Measurements from ENCODE around the gene SIGLEC12.
"Not testable (repeated sequence)": the region's sequence is repeated elsewhere in the genome, so short reads cannot be mapped to it uniquely, and the experiment has no call there.

The SIGLEC12 gene

DNA sequence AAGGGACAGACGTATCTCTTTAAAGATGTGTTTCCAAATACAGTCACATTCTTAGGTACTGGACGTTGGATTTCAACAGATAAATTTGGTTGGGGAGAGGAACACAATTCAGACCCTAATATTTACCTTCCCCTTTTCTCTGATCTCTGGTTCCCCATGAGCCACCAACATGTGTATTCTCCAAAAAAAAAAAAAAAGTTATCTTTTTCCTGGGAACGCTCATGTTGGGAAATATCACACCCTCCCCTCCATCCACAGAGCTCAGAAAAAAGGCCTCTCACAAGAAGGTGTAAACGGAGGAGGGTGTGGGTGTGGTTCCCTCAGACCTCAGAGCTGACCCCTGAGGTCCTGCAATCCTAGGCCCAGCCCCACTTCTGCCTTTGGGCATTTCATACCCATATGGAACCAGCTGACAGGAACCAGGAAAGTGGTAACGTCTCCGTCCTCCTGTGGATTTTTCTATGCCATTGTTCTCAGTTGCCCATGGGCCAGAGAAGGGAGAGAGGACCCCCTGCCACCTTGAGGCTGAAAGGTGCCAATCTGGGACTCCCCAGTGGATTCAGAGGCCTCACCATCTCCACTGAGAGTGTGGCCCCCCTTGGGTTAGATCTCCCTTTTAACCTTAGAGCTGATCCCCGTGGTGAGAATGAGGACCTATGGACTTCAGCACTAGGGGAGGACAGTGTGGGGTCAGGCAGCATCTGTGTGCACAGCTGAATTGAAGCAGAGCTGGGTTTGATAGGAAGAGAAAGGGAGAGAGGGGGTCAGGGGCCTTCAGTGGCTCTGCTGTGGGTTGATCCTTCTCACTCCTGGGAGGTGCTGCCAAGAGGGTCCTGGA, 8.4 kb upstream of the SIGLEC12 start:
- Mint-ChIP-seq H3K4me1 (ENCODE audit: low read depth) (peaks cover 7% of the 10 kb centered on the region), H3K27me3 (ENCODE audit: low read depth) (no peaks in the 10 kb centered on the region), H3K9me3 (no peaks in the 10 kb centered on the region), H3K27ac (no peak overlapping the region), H3K4me3 (no peak overlapping the region), H3K36me3 (ENCODE audit: low read depth) (no peaks in the 10 kb centered on the region)
- no peak for DNase-seq (ENCODE audit: low spot score)

DNA sequence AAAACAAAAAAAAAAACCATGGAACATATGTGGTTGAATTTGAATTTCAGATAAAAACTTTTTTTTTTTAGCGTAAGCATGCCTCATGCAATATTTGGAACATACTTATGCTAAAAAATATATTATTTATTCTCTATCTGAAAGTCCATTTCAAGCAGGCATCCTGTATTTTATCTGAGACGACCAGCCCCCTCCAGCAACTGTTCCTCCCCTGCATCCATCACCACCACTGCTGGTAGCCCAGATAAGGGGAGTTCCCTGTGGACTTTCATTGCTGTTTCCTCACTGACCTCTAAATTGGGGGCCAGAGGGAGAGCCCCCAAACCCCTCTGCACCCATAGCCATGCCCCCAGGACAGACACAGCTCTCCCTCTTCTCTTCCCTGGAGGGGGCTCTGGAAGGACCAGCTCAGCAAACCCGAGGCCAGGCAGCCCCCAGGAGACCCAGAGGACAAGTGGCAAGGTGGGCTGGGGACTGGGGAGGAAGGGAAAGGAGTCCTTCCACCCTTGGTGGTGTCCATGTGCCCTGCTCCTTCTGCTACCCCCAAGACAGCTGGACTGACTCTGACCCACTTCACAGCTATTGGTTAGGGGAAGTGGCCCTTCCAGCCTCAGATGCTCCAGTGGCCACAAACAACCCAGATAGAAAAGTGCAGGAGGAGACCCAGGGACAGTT, 6.6 kb upstream of the SIGLEC12 start:
- Mint-ChIP-seq H3K4me3 (no peak overlapping the region), H3K27me3 (ENCODE audit: low read depth) (no peaks in the 10 kb centered on the region), H3K9me3 (peaks cover 13% of the 10 kb centered on the region), H3K27ac (no peak overlapping the region), H3K4me1 (ENCODE audit: low read depth) (peaks cover 10% of the 10 kb centered on the region), H3K36me3 (ENCODE audit: low read depth) (no peaks in the 10 kb centered on the region)
- DNase-seq (ENCODE audit: low spot score) = no peak

- no peak for DNase-seq (ENCODE audit: low spot score)
- H3K4me1 Mint-ChIP-seq (ENCODE audit: low read depth) = peaks cover 15% of the 10 kb centered on the region
- no peaks in the 10 kb centered on the region for H3K36me3 Mint-ChIP-seq (ENCODE audit: low read depth)
- peaks cover 16% of the 10 kb centered on the region for H3K9me3 Mint-ChIP-seq
- no peak overlapping the region for H3K27ac Mint-ChIP-seq
- H3K4me3 Mint-ChIP-seq = no peak overlapping the region
- H3K27me3 Mint-ChIP-seq (ENCODE audit: low read depth) = no peaks in the 10 kb centered on the region
Measured at GRCh38 chr19:51507640-51508058, 6.0 kb upstream of the SIGLEC12 start.

GRCh38 chr19:51507192-51507591, 5.6 kb upstream of the SIGLEC12 start:
- H3K9me3 Mint-ChIP-seq = peaks cover 16% of the 10 kb centered on the region

GRCh38 chr19:51505904-51506303, 4.3 kb upstream of the SIGLEC12 start:
- H3K27me3 Mint-ChIP-seq (ENCODE audit: low read depth) = no peaks in the 10 kb centered on the region
- H3K9me3 Mint-ChIP-seq = peaks cover 16% of the 10 kb centered on the region
- no peak overlapping the region for H3K27ac Mint-ChIP-seq
- no peaks in the 10 kb centered on the region for H3K36me3 Mint-ChIP-seq (ENCODE audit: low read depth)
- no peak for DNase-seq (ENCODE audit: low spot score)
- no peak overlapping the region for H3K4me3 Mint-ChIP-seq
- peaks cover 25% of the 10 kb centered on the region for H3K4me1 Mint-ChIP-seq (ENCODE audit: low read depth)

More at GRCh38 chr19:51507192-51507591, 5.6 kb upstream of the SIGLEC12 start:
- Mint-ChIP-seq H3K4me3 (no peak overlapping the region), H3K27me3 (ENCODE audit: low read depth) (no peaks in the 10 kb centered on the region), H3K36me3 (ENCODE audit: low read depth) (no peaks in the 10 kb centered on the region), H3K4me1 (ENCODE audit: low read depth) (peaks cover 16% of the 10 kb centered on the region), H3K27ac (no peak overlapping the region)
- no peak for DNase-seq (ENCODE audit: low spot score)

DNA sequence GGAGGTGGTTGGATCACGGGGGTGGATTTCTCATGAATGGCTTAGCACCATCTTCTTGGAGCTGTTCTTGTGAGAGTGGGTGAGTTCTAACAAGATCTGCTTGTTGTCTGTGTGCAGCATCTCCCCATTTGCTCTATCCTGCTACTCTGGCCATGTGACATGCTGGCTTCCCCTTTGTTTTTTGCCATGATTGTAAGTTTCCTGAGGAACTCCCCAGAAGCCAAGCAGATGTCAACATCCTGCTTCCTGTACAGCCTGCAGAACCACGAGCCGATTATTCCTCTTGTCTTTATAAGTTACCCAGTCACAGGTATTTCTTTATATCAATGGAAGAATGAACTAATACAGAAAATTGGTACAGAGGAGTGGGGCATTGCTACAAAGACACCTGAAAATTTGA, 2.3 kb upstream of the SIGLEC12 start:
- Mint-ChIP-seq H3K27me3 (ENCODE audit: low read depth) (no peaks in the 10 kb centered on the region), H3K4me3 (no peak overlapping the region), H3K4me1 (ENCODE audit: low read depth) (peaks cover 28% of the 10 kb centered on the region), H3K9me3 (peaks cover 16% of the 10 kb centered on the region), H3K36me3 (ENCODE audit: low read depth) (no peaks in the 10 kb centered on the region), H3K27ac (no peak overlapping the region)
- DNase-seq (ENCODE audit: low spot score) = no peak

DNA sequence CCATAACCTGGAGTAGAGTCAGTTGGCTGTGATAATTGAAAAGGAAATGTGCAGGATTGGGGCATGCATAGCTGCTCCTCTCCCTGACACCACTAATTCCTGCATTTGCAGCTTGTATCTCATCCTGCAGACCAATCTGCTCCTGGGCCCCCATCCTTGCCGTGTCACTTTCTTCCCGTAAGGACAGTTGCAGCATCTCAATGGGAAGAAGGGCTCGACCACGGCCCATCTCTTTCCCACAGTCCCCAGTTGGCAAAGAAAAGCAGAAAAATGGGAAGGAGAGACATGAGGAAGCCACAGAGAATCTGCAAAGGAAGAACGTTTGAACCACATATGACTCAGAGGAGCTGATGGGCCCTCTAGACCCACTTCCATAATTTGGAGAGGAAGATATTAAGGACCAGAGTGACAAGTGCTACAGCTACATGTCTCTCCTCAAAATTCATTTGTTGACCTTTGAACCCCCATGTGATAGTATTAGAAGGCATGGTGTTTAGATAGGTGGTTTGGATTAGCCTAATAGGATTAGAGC, 1.8 kb upstream of the SIGLEC12 start:
- H3K9me3 Mint-ChIP-seq = peaks cover 16% of the 10 kb centered on the region
- H3K36me3 Mint-ChIP-seq (ENCODE audit: low read depth) = no peaks in the 10 kb centered on the region
- no peak for DNase-seq (ENCODE audit: low spot score)
- H3K27me3 Mint-ChIP-seq (ENCODE audit: low read depth) = no peaks in the 10 kb centered on the region
- H3K4me3 Mint-ChIP-seq = no peak overlapping the region
- no peak overlapping the region for H3K27ac Mint-ChIP-seq
- peaks cover 28% of the 10 kb centered on the region for H3K4me1 Mint-ChIP-seq (ENCODE audit: low read depth)

DNA sequence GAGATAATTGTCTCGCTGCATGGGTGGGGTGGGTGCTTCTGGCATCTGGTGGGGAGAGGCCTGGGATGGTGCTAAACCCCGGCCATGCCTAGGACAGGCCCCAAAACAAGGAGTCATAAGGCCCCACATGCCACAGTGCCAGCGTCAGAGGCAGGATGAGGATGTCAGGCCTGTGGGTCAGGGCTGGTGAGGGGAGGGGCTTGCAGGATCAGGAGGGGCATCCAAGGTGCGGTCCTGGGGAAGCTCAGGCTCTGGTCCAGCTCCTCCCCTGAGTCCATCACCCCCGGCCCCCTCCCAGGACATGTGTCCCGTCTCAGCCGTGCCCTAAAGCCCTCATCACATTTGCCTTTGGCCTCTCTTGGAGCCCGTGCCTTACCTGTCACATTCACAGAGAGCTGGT, 669 bp downstream of the SIGLEC12 start:
- DNase-seq (ENCODE audit: low spot score); H3K27me3 Mint-ChIP-seq (ENCODE audit: low read depth); H3K36me3 Mint-ChIP-seq (ENCODE audit: low read depth): not testable (repeated sequence)
- H3K4me1 Mint-ChIP-seq (ENCODE audit: low read depth) = peaks cover 28% of the 10 kb centered on the region
- H3K4me3 Mint-ChIP-seq = peak overlapping the region; percentile 85
- H3K9me3 Mint-ChIP-seq = peaks cover 16% of the 10 kb centered on the region
- peak overlapping the region; percentile 83 for H3K27ac Mint-ChIP-seq

GRCh38 chr19:51497666-51498065, 3.9 kb downstream of the SIGLEC12 start:
- peaks cover 10% of the 10 kb centered on the region for H3K9me3 Mint-ChIP-seq
- H3K36me3 Mint-ChIP-seq (ENCODE audit: low read depth) = peaks cover 13% of the 10 kb centered on the region
- H3K4me1 Mint-ChIP-seq (ENCODE audit: low read depth) = peaks cover 30% of the 10 kb centered on the region
- H3K27me3 Mint-ChIP-seq (ENCODE audit: low read depth) = no peaks in the 10 kb centered on the region
- no peak overlapping the region for H3K27ac Mint-ChIP-seq
- no peak for DNase-seq (ENCODE audit: low spot score)
- H3K4me3 Mint-ChIP-seq = no peak overlapping the region

DNA sequence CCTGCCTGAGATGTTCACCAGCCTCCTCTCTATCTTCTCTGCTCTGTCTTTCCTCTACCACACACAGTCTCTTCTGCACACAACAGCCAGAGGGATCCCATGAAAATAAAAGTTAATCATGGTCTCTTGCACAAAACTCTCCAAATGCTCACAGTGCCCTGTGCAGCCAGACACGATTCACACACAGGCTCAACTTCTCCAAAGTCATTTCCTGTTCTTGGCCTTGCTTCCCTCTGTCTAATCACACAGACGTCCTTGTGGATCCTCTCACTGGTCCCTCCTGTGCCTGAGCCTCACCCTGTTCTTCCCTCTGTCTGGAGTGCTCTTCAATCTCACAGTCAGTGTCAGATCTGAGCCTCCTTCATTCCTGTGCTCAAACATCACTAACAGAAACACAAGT, 7.8 kb downstream of the SIGLEC12 start:
- Mint-ChIP-seq H3K27ac (no peak overlapping the region), H3K9me3 (peaks cover 10% of the 10 kb centered on the region), H3K4me3 (no peak overlapping the region), H3K4me1 (ENCODE audit: low read depth) (peaks cover 12% of the 10 kb centered on the region), H3K27me3 (ENCODE audit: low read depth) (no peaks in the 10 kb centered on the region), H3K36me3 (ENCODE audit: low read depth) (peaks cover 18% of the 10 kb centered on the region)
- DNase-seq (ENCODE audit: low spot score) = no peak

- H3K27ac Mint-ChIP-seq = no peak overlapping the region
- no peak for DNase-seq (ENCODE audit: low spot score)
- H3K36me3 Mint-ChIP-seq (ENCODE audit: low read depth) = peaks cover 18% of the 10 kb centered on the region
- peaks cover 15% of the 10 kb centered on the region for H3K4me1 Mint-ChIP-seq (ENCODE audit: low read depth)
- H3K4me3 Mint-ChIP-seq = no peak overlapping the region
- H3K27me3 Mint-ChIP-seq (ENCODE audit: low read depth) = no peaks in the 10 kb centered on the region
- H3K9me3 Mint-ChIP-seq = peaks cover 13% of the 10 kb centered on the region
Measured at GRCh38 chr19:51491586-51491985, 10.0 kb downstream of the SIGLEC12 start.

DNA sequence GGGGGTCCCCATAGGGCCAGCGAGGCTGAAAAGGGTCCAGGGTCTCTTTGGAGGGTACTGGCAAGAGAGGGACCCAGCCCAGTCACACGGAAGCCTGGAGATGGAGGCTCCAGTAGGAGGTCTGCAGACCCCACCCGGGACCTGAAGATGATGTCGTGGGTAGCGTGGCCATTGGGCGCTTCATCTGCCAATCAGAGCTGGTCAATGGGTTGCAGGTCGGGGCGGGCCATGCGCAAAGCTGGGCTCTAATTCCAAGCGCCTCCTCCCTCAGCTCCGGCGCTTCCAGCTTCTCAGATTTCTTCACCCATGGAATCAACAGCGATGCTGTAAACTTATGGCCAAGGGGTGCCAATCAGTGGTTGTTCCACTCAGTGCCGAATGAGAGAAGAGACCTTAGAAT, 10.9 kb downstream of the SIGLEC12 start:
- no peak for DNase-seq (ENCODE audit: low spot score)
- no peak overlapping the region for H3K27ac Mint-ChIP-seq
- no peaks in the 10 kb centered on the region for H3K27me3 Mint-ChIP-seq (ENCODE audit: low read depth)
- H3K4me1 Mint-ChIP-seq (ENCODE audit: low read depth) = peaks cover 15% of the 10 kb centered on the region
- H3K4me3 Mint-ChIP-seq = no peak overlapping the region
- H3K36me3 Mint-ChIP-seq (ENCODE audit: low read depth) = peaks cover 18% of the 10 kb centered on the region
- H3K9me3 Mint-ChIP-seq = peaks cover 18% of the 10 kb centered on the region

DNA sequence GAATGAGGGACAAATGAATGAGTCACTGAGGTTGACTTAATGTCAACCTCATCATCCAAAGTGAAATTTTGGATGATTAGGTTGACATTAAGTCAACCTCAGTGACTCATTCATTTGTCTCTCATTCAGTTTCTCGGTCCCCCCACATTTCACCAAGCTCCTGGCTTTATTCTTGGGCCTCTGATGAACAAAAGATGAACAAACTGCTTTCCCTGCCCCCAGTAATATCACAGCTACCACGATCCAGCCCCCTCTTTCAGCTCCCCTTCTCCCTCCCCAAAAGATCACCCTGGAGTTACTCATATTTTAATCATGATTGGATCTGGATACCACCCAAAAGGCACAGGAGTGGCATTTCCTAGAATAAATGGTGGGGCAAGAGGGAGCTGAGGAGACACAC, 12.5 kb downstream of the SIGLEC12 start:
- Mint-ChIP-seq H3K4me3 (no peak overlapping the region), H3K27me3 (ENCODE audit: low read depth) (no peaks in the 10 kb centered on the region), H3K27ac (no peak overlapping the region), H3K4me1 (ENCODE audit: low read depth) (peaks cover 15% of the 10 kb centered on the region), H3K9me3 (peaks cover 18% of the 10 kb centered on the region), H3K36me3 (ENCODE audit: low read depth) (peaks cover 14% of the 10 kb centered on the region)
- peak; percentile 55 for DNase-seq (ENCODE audit: low spot score)

- Mint-ChIP-seq H3K27me3 (ENCODE audit: low read depth) (no peaks in the 10 kb centered on the region), H3K36me3 (ENCODE audit: low read depth) (peaks cover 12% of the 10 kb centered on the region), H3K27ac (no peak overlapping the region), H3K4me1 (ENCODE audit: low read depth) (peaks cover 12% of the 10 kb centered on the region), H3K9me3 (peaks cover 14% of the 10 kb centered on the region), H3K4me3 (no peak overlapping the region)
- no peak for DNase-seq (ENCODE audit: low spot score)
Measured at GRCh38 chr19:51488491-51488890, 13.1 kb downstream of the SIGLEC12 start.

All from T-helper 2 cell treated with Interferon-gamma antibody and Interleukin-4, amounts not matched to agents 5 μg/mL and 100 μg/mL, for 36 hours (primary cell).